Brain microvascular endothelial cell (primary cell): ENCODE measurements around the gene GCDH.
A peak's percentile ranks its signal among the peaks of the same experiment; 100 is the strongest.
"Not testable (repeated sequence)": the region's sequence is repeated elsewhere in the genome, so short reads cannot be mapped to it uniquely, and the experiment has no call there.

ENCODE experiments used
- DNase-seq: peaks from one replicate; pipeline ENCODE4 v3.0.0-alpha.2; 2020
- H3K27ac ChIP-seq: fragments of 250-450 bp; sonication (Bioruptor Pico); 2 replicates; pipeline ENCODE4 v1.5.1; 2020; ENCODE audit warnings: mild to moderate bottlenecking, moderate library complexity
- H3K27me3 ChIP-seq: fragments of 250-450 bp; sonication (Bioruptor Pico); replicated peaks from 2 replicates; pipeline ENCODE4 v1.5.1; 2020; ENCODE audit warnings: mild to moderate bottlenecking
- H3K36me3 ChIP-seq: fragments of 250-450 bp; sonication (Bioruptor Pico); replicated peaks from 2 replicates; pipeline ENCODE4 v1.5.1; 2020; ENCODE audit warnings: mild to moderate bottlenecking
- H3K4me3 ChIP-seq: 2 replicates; pipeline ENCODE4 v1.5.1; 2011; ENCODE audit warnings: low read depth, mild to moderate bottlenecking, control low read depth, low read length, moderate library complexity
- in situ Hi-C: cut with HindIII; loops from 2 replicates; pipeline ENCODE4 v1.10.0; 2017; ENCODE audit warnings: low sequenced_read_pairs, low pct_ligation_motif_present
- TF ChIP-seq, protein P1 (sequence below): IDR thresholded peaks from 2 replicates; pipeline ENCODE4 v1.5.1; 2011; ENCODE audit warnings: low read depth, mild to moderate bottlenecking, moderate library complexity, low read length, control low read depth, inconsistent platforms; ENCODE audit errors: missing control alignments

Gene GCDH

DNA sequence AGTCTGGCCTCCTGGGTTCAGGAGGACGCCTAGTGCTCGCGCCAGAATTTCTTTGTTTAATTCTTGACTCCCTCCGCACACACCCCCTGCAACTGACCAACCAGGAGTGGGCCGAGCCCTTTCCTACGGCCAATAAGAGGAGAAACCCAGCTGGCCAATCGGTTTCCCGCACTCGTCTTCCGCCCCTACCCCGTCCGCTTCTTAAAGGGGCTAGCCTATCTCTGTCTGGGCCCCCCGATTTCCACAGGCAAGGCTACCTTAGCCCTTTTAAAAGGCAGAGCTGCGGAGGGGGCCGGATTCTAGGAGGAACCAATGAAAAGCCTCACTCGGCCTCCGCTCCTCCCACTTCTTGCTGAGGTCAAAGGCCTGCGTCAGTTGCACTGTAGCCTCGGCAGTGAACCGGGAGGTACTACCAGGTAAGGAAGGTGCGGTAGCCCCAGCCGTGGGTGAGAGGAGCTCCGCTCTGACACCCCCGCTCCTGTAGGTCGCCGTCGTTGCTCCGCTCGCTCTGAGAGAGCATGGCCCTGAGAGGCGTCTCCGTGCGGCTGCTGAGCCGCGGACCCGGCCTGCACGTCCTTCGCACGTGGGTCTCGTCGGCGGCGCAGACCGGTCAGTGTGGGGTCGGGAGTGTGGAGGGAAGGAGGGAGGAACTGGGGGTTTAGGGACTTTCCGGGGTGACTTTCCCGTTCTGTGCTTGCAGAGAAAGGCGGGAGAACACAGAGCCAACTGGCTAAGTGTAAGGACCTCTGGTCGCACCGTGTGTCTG lies at the start of gene GCDH:
Gene GCDH, plus strand, starts transcription at position 374 of the 766 bp plus-strand sequence. Its CDS starts 145 bp downstream, at position 519.
- peak; percentile 99 for DNase-seq
- in situ Hi-C loops: no loop called here
- Histone ChIP-seq H3K27ac (no peak within 1 kb of the TSS), H3K4me3 (peak within 1 kb of the TSS; percentile 89), H3K27me3 (peaks cover 4% of the 10 kb centered on the region), H3K36me3 (no peaks in the 10 kb centered on the region)
- TF ChIP-seq, protein P1, sequence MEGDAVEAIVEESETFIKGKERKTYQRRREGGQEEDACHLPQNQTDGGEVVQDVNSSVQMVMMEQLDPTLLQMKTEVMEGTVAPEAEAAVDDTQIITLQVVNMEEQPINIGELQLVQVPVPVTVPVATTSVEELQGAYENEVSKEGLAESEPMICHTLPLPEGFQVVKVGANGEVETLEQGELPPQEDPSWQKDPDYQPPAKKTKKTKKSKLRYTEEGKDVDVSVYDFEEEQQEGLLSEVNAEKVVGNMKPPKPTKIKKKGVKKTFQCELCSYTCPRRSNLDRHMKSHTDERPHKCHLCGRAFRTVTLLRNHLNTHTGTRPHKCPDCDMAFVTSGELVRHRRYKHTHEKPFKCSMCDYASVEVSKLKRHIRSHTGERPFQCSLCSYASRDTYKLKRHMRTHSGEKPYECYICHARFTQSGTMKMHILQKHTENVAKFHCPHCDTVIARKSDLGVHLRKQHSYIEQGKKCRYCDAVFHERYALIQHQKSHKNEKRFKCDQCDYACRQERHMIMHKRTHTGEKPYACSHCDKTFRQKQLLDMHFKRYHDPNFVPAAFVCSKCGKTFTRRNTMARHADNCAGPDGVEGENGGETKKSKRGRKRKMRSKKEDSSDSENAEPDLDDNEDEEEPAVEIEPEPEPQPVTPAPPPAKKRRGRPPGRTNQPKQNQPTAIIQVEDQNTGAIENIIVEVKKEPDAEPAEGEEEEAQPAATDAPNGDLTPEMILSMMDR: no peak

DNA sequence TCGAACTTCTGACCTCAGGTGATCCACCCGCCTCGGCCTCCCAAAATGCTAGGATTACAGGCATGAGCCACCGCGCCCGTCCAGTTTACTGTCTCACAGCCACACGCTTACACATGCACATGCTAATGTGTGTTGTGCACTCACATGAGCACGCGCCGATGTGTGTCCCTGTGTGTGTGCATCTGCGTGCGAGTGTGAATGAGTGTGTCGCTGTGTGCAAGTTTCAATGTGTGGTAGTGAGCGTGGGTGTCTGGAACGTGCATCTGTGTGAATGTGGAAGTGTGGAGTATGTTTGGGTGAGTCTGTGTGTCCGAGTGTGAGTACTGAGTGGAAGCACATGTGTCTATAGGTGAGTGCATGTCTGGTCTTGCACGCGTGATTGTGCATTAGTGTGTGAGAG lies 48.4 kb upstream of the GCDH start:
- Histone ChIP-seq H3K27me3 (peaks cover 27% of the 10 kb centered on the region), H3K4me3 (no peak overlapping the region), H3K27ac (no peak overlapping the region), H3K36me3 (no peaks in the 10 kb centered on the region)
- TF ChIP-seq, protein P1: no peak
- no peak for DNase-seq
- in situ Hi-C loops: no loop called here

DNA sequence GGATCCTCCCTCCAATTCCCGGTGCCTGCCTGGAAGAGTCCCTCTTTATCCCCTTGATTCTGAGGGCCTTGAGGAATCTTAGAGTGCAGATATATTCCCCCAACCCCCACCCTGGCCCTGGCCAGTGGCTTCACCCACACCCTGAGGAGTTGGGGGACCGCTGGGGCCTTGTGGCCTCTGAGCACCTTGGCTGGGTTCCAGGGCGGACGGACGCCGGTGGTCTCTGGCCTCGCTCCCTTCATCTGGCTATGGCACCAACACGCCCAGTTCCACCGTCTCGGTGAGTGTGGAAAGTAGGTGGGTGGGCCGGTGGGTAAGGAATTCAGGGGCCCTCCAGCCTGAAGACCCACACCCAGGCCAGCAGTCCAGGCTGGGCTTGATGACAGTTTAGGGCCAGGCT lies 47.6 kb upstream of the GCDH start:
- H3K4me3 ChIP-seq: no peak overlapping the region
- in situ Hi-C loops: no loop called here
- H3K36me3 ChIP-seq: no peaks in the 10 kb centered on the region
- no peak for DNase-seq
- TF ChIP-seq, protein P1: no peak
- no peak overlapping the region for H3K27ac ChIP-seq
- H3K27me3 ChIP-seq: peaks cover 22% of the 10 kb centered on the region

DNA sequence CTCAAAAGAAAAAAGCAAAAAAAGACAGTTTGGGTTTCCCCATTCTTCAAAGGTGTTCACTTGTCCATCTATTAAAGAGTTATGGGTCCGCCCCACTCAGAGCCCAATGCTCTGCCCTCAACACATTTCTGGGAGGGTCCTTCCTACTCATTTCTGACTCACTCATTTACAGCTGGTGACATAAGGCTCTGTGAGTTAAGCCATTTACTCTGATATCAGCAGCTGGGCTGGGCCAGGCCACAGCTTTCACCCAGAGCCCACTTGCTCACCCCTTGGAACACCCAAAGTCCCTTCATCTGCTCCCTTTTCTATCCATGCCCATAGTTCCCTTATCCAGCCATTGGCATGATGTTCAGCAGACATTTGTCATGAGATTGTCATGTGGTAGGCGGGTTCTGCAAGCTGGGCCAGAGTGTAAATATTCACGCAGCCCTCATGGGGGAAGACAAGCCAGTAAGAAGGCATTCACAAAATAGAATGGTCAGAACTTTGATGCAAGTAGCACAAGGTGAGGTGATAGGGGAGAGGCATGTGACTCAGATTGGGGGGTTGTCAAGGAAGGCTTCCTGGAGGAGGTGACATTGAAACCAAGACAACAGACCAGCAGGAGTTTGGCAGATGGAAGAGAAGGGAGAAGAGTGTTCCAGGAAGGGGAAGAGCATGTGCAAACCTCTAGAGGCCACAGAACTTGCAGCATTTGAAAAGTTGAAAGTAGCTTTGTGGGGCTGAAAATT lies 46.8 kb upstream of the GCDH start:
- in situ Hi-C loops: no loop called here
- no peak overlapping the region for H3K27ac ChIP-seq
- TF ChIP-seq, protein P1: no peak
- DNase-seq: no peak
- H3K27me3 ChIP-seq: peaks cover 14% of the 10 kb centered on the region
- no peaks in the 10 kb centered on the region for H3K36me3 ChIP-seq
- no peak overlapping the region for H3K4me3 ChIP-seq

DNA sequence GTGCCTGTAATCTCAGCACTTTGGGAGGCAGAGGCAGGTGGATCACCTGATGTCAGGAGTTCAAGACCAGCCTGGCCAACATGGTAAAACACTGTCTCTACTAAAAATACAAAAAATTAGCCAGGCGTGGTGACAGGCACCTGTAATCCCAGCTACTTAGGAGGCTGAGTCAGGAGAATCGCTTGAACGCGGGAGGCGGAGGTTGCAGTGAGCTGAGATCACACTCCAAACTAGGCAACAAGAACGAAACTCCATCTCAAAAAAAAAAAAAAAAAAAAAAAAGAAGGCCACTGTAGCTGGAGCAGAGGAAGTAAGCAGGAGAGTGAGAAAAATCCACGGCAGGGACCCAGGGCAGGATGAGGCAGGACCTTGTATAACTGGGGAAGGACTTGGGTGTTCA lies 44.3 kb upstream of the GCDH start:
- H3K27me3 ChIP-seq, DNase-seq, H3K36me3 ChIP-seq, H3K27ac ChIP-seq, H3K4me3 ChIP-seq, in situ Hi-C loops: not testable (repeated sequence)
